D721Med (cell line): ENCODE results near the gene ARSK.

ENCODE experiments used
- DNase-seq: peaks from one replicate; pipeline ENCODE4 v3.0.0; 2011; ENCODE audit warnings: low spot score; ENCODE audit not compliant: insufficient read length
- FAIRE-seq: peaks from 2 replicates; lab custom pipeline; 2011; peaks lifted over from hg19 to GRCh38; lab: Jason Lieb, UNC
- TF ChIP-seq, protein P1 (sequence below): IDR thresholded peaks from 2 replicates; pipeline ENCODE4 v1.5.1; 2012; ENCODE audit warnings: mild to moderate bottlenecking, control low read depth; ENCODE audit not compliant: insufficient read depth; ENCODE audit errors: missing control alignments

ARSK gene

DNA sequence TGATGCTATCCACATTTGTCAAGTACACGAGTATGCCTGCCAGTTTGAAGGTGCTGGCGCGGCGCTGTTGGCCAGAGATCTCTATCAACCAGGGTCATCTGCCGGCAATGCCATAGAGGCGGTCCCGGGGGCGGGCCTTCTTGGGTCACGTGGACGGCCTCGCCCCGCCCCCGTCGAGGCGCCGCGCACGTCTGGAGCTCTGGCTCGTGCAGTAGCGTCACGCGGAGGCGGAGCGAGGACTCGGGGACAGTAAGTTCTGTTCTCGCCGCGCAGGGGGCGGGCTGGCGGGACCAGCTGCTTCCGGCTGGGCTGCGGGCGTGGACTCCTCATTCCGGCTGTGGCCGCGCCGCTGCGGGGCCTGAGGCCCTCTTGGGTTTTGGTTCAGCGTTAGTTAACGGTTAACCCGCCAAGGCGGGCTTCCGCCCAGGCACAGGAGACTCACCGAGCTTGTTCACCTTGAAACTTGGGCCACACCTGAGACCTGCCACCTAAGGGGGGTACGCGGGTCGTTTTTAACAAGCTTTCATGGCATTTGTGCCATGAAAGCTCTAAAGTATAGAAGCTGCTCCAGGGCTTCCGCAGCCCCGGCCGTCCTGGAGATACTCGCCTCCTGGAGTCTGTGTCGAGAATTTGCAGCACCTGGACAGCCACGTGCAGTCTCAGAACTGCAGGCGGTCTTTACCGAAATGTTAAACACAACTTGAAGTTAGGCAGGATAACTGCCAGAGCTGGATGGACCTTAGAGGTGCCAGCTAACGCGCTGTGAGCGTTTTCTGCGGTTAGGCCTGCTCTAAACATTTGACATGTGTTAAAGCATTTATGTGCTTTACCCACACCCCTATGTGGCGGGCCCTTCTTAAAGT is 91.9 kb downstream of the ARSK start, which contains the start of gene RFESD:
Gene RFESD (plus strand): TSS at position 209 of the 863 bp plus-strand sequence. CDS start 5,495 bp downstream, outside the sequence.
- DNase-seq (peak; percentile 62), FAIRE-seq (no peak)
- TF ChIP-seq, protein P1, sequence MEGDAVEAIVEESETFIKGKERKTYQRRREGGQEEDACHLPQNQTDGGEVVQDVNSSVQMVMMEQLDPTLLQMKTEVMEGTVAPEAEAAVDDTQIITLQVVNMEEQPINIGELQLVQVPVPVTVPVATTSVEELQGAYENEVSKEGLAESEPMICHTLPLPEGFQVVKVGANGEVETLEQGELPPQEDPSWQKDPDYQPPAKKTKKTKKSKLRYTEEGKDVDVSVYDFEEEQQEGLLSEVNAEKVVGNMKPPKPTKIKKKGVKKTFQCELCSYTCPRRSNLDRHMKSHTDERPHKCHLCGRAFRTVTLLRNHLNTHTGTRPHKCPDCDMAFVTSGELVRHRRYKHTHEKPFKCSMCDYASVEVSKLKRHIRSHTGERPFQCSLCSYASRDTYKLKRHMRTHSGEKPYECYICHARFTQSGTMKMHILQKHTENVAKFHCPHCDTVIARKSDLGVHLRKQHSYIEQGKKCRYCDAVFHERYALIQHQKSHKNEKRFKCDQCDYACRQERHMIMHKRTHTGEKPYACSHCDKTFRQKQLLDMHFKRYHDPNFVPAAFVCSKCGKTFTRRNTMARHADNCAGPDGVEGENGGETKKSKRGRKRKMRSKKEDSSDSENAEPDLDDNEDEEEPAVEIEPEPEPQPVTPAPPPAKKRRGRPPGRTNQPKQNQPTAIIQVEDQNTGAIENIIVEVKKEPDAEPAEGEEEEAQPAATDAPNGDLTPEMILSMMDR, result no peak

DNA sequence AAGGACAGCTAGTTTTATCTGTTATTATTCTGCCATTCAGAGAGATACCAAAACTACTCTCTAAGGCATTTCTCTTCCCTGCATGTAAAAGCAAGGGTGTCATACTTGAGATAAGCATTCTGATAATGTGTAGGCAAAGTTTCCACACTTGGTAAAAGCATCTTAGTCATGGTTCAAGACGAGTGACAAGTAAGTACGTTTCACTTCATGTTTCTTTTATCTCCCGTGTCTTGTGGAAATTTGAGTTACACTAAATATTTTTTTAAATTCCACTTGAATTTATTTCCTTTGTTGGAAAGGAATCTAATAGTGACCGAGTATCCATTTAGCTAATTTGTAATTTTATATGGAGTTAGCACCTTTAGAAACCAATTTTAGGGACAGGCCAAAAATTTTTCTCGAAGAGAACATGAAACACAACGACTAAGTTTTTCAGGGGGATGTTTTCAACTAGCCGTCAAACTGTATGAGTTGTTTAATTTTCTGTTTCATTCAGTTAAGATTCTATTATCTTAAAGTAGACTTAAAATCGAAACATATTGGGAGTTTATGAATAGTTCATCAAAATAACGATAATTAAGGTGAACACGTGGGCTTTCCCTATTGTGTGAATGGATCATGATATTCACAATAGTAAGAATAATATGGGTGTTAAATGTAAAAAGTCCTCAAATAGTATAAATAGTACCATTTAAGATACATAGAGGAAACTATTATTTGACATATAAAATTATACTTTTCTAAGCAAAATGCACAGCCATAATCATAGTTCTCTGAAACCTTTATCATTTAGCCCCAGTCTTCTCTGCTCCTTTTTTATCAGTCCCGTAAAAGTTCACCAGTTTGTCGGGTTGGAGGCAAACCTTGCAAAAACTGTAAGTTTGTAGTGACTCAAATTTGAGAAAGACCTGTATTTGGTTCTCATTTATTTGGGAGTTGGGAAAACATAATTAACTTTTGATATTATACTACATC is 93.3 kb downstream of the ARSK start:
- TF ChIP-seq, protein P1, result no peak
- FAIRE-seq, result peak; percentile 76
- no peak for DNase-seq

GRCh38 chr5:95649274-95649673 is 94.4 kb downstream of the ARSK start:
- FAIRE-seq (no peak), DNase-seq (no peak)
- TF ChIP-seq, protein P1, result no peak

DNA sequence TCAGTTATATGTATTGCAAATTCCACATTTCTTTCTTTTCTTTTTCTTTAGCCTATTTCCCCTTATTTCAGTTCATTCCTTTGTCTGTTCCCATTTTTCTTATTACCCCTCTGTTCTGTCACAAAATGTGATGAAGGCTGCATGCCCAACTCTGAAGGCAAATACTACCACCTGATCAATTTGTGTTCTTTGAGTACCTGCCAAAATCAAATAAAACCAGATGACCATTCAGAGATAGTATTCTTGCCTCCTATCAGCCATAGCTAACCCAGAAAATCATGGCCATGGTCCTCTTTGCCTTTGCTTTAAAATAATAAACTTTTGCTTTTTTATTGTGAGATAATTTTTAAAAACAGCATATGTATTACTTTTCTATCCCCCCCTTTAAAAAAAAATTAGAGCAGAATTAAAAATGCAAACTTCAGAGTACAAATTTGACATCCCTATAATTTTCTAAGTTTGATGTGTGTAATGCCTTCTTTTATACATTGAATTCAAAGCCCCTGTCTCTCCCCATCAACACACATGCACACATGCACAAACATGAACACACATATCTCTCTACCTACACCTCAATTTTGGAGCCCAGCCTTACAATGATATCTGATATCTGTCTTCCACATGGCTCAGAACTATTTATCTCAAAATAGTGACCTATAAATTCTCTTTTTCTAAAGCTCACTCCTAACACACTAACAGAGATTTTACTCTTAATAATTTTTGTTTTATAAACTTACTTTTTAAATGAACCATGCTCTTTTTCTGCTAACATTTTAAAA is 95.1 kb downstream of the ARSK start:
- FAIRE-seq, result no peak
- TF ChIP-seq, protein P1, result no peak
- DNase-seq, result no peak

GRCh38 chr5:95652849-95653248 is 97.9 kb downstream of the ARSK start:
- FAIRE-seq, result no peak
- DNase-seq, result no peak
- TF ChIP-seq, protein P1, result no peak

DNA sequence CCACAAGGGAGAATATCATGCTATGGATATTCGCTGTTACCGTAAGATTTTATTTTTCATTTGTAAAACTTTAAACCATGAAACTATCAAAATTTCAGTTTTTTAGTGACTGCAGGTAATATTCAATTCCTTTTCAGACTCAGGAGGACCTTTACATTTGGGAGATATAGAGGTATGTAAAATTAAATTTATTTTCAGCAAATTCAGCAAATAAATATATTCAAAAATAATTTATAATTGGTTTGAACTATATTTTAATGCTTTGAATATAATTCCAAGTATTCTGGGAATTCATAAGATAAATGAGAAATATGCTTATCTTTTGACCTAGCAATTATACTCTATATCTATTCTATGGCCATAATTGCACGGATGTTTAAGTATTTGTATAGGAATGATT is 99.3 kb downstream of the ARSK start:
- no peak for FAIRE-seq
- no peak for DNase-seq
- TF ChIP-seq, protein P1, result no peak
